AG10803 (cell line): ENCODE measurements around the gene CCND2.
A peak's percentile ranks its signal among the peaks of the same experiment; 100 is the strongest.

Experiments
- DNase-seq: peaks from one replicate; pipeline ENCODE4 v3.0.0; 2010; ENCODE audit warnings: low read depth
- H3K4me3 ChIP-seq: 2 replicates; pipeline ENCODE4 v1.5.1; 2011; ENCODE audit warnings: mild to moderate bottlenecking, low read length, control low read depth
- TF ChIP-seq, protein P1 (sequence below): conservative IDR thresholded peaks from 2 replicates; pipeline ENCODE4 v1.5.1; 2011; ENCODE audit warnings: mild to moderate bottlenecking, low read length, control low read depth, inconsistent platforms

The CCND2 gene

DNA sequence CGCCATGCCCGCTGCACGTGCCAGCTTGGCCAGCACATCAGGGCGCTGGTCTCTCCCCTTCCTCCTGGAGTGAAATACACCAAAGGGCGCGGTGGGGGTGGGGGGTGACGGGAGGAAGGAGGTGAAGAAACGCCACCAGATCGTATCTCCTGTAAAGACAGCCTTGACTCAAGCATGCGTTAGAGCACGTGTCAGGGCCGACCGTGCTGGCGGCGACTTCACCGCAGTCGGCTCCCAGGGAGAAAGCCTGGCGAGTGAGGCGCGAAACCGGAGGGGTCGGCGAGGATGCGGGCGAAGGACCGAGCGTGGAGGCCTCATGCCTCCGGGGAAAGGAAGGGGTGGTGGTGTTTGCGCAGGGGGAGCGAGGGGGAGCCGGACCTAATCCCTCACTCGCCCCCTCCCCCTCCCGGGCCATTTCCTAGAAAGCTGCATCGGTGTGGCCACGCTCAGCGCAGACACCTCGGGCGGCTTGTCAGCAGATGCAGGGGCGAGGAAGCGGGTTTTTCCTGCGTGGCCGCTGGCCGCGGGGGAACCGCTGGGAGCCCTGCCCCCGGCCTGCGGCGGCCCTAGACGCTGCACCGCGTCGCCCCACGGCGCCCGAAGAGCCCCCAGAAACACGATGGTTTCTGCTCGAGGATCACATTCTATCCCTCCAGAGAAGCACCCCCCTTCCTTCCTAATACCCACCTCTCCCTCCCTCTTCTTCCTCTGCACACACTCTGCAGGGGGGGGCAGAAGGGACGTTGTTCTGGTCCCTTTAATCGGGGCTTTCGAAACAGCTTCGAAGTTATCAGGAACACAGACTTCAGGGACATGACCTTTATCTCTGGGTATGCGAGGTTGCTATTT is 914 bp upstream of the CCND2 start:
- no peak for DNase-seq
- no peak overlapping the region for H3K4me3 ChIP-seq
- TF ChIP-seq, protein P1, sequence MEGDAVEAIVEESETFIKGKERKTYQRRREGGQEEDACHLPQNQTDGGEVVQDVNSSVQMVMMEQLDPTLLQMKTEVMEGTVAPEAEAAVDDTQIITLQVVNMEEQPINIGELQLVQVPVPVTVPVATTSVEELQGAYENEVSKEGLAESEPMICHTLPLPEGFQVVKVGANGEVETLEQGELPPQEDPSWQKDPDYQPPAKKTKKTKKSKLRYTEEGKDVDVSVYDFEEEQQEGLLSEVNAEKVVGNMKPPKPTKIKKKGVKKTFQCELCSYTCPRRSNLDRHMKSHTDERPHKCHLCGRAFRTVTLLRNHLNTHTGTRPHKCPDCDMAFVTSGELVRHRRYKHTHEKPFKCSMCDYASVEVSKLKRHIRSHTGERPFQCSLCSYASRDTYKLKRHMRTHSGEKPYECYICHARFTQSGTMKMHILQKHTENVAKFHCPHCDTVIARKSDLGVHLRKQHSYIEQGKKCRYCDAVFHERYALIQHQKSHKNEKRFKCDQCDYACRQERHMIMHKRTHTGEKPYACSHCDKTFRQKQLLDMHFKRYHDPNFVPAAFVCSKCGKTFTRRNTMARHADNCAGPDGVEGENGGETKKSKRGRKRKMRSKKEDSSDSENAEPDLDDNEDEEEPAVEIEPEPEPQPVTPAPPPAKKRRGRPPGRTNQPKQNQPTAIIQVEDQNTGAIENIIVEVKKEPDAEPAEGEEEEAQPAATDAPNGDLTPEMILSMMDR = no peak

DNA sequence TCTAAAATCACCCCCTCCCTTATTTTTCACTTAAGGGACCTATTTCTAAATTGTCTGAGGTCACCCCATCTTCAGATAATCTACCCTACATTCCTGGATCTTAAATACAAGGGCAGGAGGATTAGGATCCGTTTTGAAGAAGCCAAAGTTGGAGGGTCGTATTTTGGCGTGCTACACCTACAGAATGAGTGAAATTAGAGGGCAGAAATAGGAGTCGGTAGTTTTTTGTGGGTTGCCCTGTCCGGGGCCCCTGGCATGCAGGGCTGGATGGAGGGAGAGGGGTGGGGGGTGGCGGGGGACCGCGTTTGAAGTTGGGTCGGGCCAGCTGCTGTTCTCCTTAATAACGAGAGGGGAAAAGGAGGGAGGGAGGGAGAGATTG is 300 bp upstream of the CCND2 start:
- TF ChIP-seq, protein P1 = no peak
- no peak for DNase-seq
- H3K4me3 ChIP-seq = no peak overlapping the region

DNA sequence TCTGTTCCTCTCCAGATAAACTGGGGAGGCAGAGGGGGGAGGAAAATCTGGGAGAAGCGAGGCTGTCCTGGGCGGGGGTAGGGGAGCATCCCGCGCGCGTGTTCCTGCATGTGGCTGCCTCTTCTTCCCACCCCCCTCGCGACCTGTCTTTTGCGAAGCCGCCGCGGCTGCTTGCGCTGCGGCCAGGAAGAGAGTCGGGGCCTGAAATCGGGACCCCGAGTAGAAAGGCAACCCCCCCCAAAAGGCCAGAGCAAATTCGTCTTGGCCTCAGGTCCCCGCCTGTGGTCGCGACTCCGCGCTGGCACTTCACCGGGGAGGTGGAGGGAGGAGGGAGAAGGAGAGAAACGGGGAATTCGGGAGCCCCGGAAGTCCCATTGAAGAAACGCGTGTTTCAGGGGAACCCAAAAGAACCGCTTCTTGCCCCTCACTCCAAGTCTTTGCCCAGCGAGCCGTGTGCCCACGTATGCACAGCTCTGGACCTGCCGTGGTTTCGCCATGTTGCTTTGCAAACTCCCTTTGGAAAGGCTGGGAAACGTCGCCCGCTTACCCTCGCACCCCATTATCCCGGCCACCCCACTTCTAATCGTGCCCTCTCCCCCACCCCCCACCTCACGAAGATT is 944 bp downstream of the CCND2 start:
- TF ChIP-seq, protein P1 = no peak
- DNase-seq = no peak
- H3K4me3 ChIP-seq = peak overlapping the region; percentile 48

DNA sequence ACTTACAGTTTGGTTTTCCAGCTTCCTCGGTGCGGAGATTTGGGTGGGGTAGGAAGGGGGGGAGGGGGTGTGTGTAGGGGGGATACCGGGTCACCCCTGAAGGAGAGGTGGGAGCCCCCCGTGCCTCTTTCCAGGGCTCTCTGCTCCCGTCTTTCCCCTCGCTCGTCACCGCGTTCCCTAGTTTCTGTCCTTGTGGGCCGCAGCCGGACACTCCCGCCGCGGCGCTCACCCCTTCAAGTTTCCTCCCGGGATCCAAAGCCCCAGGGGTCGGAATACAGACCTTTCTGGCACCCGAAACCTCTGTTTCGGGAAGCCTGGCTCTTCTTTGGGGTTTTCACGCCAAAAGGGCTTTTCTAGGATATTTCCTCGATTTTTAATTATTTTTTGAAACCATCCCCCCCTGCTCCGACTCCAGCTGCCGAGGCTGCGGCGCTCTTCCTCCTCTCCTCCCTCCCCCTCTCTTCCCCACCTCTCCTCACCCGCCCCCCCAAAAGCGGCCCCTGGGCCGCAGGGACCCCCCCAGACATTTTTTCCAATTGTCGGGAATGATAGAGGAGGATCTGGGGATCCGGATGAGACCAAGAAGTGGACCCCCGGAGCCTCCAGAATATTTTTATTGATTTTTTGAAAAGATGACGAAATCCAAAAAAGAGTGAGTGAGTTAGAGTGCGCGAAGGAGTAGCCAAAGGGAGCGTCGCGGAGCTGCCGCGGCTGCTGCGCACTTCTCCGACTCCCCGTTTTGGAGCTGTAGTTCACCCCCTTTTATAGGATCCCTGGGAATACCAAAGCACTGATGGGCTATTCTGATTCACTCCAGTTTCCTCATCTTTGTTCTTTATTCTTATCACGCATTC is 1.7 kb downstream of the CCND2 start:
- no peak for DNase-seq
- TF ChIP-seq, protein P1 = no peak
- H3K4me3 ChIP-seq = peak overlapping the region; percentile 48

DNA sequence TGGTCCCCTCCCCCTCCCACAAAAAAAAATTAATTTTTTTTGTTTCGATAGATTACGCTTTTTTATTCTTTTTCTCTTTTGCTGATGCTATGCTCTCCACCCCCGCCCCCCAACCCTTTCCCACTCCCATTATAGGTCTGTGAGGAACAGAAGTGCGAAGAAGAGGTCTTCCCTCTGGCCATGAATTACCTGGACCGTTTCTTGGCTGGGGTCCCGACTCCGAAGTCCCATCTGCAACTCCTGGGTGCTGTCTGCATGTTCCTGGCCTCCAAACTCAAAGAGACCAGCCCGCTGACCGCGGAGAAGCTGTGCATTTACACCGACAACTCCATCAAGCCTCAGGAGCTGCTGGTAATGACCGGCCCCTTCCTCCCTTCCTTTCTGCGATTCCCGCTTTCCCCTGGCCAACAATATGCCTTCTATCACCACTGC is 2.3 kb downstream of the CCND2 start:
- no peak overlapping the region for H3K4me3 ChIP-seq
- TF ChIP-seq, protein P1 = no peak
- DNase-seq = no peak

DNA sequence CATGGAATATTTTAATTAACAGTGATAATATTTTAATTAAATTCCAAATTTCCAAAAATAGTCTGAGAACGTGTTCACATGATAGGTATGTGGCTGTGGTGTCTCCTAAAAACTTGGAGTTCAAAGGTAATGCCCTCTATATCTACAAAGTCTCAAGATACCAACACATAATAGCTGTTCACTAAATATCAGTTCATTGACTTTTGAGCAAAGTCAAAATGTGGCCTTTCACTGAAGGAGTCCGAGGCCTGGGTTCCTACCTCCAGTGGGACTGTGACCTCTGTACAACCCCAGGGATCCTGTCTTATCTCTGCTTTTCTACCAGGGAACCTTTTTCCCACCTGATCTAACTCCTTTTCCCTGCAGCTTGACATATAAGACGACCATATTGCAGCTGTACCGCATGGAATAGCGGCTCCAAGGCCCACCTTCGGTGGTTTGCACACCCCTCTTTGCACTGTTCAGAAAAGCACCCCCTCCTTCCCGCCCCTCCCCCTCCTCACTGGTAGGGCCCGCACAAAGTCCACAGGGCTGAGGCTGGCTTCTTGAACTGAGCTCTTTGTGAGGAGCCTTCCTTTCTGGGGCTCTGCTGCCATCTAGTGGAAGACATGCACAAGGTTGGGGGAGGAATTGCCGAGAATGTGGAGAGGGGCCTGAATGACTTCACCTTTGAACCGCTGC is 3.1 kb downstream of the CCND2 start:
- H3K4me3 ChIP-seq = no peak overlapping the region
- DNase-seq = peak; percentile 77
- TF ChIP-seq, protein P1 = peak; percentile 92
